Ecto neural progenitor cell (in vitro differentiated cells): ENCODE measurements around the gene SHANK1.
A peak's percentile ranks its signal among the peaks of the same experiment; 100 is the strongest.

Experiments
- DNase-seq: peaks from one replicate; pipeline ENCODE4 v3.0.0-alpha.2; 2018; ENCODE audit warnings: low spot score

The SHANK1 gene

GRCh38 chr19:50686310-50687032 lies 33.1 kb downstream of the SHANK1 start:
- no peak for DNase-seq

- peak; percentile 87 for DNase-seq
Measured at GRCh38 chr19:50679177-50680125, 40.2 kb downstream of the SHANK1 start.

- no peak for DNase-seq
Measured at GRCh38 chr19:50678323-50678722, 41.3 kb downstream of the SHANK1 start.

GRCh38 chr19:50677636-50678035 lies 42.0 kb downstream of the SHANK1 start:
- no peak for DNase-seq

GRCh38 chr19:50676625-50677197 lies 42.9 kb downstream of the SHANK1 start:
- no peak for DNase-seq

GRCh38 chr19:50673118-50673517 lies 46.5 kb downstream of the SHANK1 start:
- no peak for DNase-seq

GRCh38 chr19:50670102-50670380 lies 49.6 kb downstream of the SHANK1 start:
- no peak for DNase-seq

- no peak for DNase-seq
Measured at GRCh38 chr19:50669302-50670101, 50.1 kb downstream of the SHANK1 start.

GRCh38 chr19:50668879-50669278 lies 50.7 kb downstream of the SHANK1 start:
- DNase-seq, result no peak

GRCh38 chr19:50668416-50668815 lies 51.2 kb downstream of the SHANK1 start:
- no peak for DNase-seq

- peak; percentile 56 for DNase-seq
Measured at GRCh38 chr19:50667759-50668231, 51.8 kb downstream of the SHANK1 start.

- peak; percentile 57 for DNase-seq
Measured at GRCh38 chr19:50667177-50667758, 52.3 kb downstream of the SHANK1 start.

- no peak for DNase-seq
Measured at GRCh38 chr19:50666346-50667176, 53.0 kb downstream of the SHANK1 start.

- DNase-seq, result no peak
Measured at GRCh38 chr19:50664204-50664603, 55.4 kb downstream of the SHANK1 start.

GRCh38 chr19:50663482-50663790 lies 56.2 kb downstream of the SHANK1 start:
- DNase-seq, result no peak

GRCh38 chr19:50662651-50663481 lies 56.7 kb downstream of the SHANK1 start:
- no peak for DNase-seq

- DNase-seq, result no peak
Measured at GRCh38 chr19:50661766-50662650, 57.6 kb downstream of the SHANK1 start.

GRCh38 chr19:50661023-50661422 lies 58.6 kb downstream of the SHANK1 start:
- no peak for DNase-seq

GRCh38 chr19:50660088-50660366 lies 59.6 kb downstream of the SHANK1 start:
- peak; percentile 75 for DNase-seq
